Cardiac muscle cell (in vitro differentiated cells and primary cell): ENCODE results near the gene KMT2A. TPM values are rescaled to one million over a fixed set of nuclear protein-coding genes. Genes with fewer than 3 reads are reported as not detected.

ENCODE experiments used
- DNase-seq, 2 donors: peaks; one replicate each; pipeline versions ENCODE4 v3.0.0 to v3.0.0-alpha.2; 2010 to 2017; ENCODE audit warnings: low read depth in 1 of 2, low spot score in 1 of 2
- H3K27ac ChIP-seq: fragments of 200-600 bp; sonication (generic); 2 replicates; pipeline ENCODE4 v1.5.1; 2016
- H3K27me3 ChIP-seq: fragments of 200-600 bp; sonication (generic); 2 replicates; pipeline ENCODE4 v1.6.0; 2016; ENCODE audit warnings: control low read depth
- H3K36me3 ChIP-seq: fragments of 200-600 bp; sonication (generic); 2 replicates; pipeline ENCODE4 v1.5.1; 2016; ENCODE audit warnings: control low read depth
- H3K4me1 ChIP-seq: fragments of 200-600 bp; sonication (generic); 2 replicates; pipeline ENCODE4 v1.8.1; 2017; ENCODE audit warnings: low read depth, mild to moderate bottlenecking, mixed run types
- H3K4me3 ChIP-seq: fragments of 200-600 bp; sonication (generic); 2 replicates; pipeline ENCODE4 v1.5.1; 2016; ENCODE audit warnings: mild to moderate bottlenecking
- H3K9me3 ChIP-seq: fragments of 200-600 bp; sonication (generic); 2 replicates; pipeline ENCODE4 v1.5.1; 2017; ENCODE audit warnings: low read depth, mild to moderate bottlenecking, control low read depth
- polyA plus RNA-seq: library from polyadenylated mRNA; unstranded; fragments of >200 nt; fragmentation: Nextera tagmentation; extraction: Ambion mirVana; gene quantifications from 2 replicates; pipeline ENCODE4 v1.2.1, GENCODE V29; 2016
- total RNA-seq: library from RNA; depleted of rRNA; stranded (reverse); fragments of >200 nt; gene quantifications from 2 replicates; pipeline ENCODE4 v1.2.3, GENCODE V29; 2016
- TF ChIP-seq, protein P1 (sequence below): IDR thresholded peaks from 2 replicates; pipeline ENCODE4 v1.5.1; 2012; ENCODE audit warnings: low read depth, mild to moderate bottlenecking, low read length

Gene KMT2A
- total and polyA plus RNA-seq, 2 experiments from 2014 or later = 28.0 to 48.2 TPM

DNA sequence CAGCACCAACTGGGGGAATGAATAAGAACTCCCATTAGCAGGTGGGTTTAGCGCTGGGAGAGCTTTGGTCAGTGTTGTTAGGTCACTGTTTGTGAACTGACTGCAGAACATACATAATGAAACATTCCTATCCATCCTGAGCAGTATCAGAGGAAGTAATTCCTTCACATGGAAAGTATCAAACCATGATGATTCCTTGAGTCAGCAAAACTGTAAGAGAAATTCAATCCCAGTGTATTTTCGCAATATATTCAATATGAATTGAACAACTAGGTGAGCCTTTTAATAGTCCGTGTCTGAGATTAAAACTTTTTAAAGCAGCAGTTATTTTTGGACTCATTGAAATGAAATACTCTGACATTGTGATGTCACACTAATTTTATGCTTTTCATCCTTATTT, 48.1 kb downstream of the KMT2A start:
- no peak overlapping the region for H3K4me3 ChIP-seq
- H3K9me3 ChIP-seq = no peaks in the 10 kb centered on the region
- DNase-seq = no peak
- TF ChIP-seq, protein P1, sequence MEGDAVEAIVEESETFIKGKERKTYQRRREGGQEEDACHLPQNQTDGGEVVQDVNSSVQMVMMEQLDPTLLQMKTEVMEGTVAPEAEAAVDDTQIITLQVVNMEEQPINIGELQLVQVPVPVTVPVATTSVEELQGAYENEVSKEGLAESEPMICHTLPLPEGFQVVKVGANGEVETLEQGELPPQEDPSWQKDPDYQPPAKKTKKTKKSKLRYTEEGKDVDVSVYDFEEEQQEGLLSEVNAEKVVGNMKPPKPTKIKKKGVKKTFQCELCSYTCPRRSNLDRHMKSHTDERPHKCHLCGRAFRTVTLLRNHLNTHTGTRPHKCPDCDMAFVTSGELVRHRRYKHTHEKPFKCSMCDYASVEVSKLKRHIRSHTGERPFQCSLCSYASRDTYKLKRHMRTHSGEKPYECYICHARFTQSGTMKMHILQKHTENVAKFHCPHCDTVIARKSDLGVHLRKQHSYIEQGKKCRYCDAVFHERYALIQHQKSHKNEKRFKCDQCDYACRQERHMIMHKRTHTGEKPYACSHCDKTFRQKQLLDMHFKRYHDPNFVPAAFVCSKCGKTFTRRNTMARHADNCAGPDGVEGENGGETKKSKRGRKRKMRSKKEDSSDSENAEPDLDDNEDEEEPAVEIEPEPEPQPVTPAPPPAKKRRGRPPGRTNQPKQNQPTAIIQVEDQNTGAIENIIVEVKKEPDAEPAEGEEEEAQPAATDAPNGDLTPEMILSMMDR = no peak
- H3K36me3 ChIP-seq = peaks cover 64% of the 10 kb centered on the region
- H3K27ac ChIP-seq = no peak overlapping the region
- H3K27me3 ChIP-seq = no peaks in the 10 kb centered on the region
- H3K4me1 ChIP-seq = no peaks in the 10 kb centered on the region

DNA sequence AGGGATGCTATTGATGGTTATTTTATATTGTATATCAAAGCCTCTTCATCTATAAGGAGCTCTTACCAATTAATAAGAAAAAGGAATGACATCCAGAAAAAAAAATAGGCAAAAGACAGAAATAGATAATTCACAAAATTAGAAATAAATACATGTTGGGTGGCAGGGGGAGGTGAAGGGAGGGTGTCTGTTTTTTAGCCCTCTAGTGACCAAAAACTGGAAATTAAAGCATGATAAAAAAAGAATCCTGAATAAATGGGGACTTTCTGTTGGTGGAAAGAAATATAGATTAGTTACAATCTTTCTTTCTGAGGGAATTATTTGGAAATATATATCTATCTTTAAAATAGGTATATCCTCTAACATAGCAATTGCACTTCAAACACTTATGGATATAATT, 49.0 kb downstream of the KMT2A start:
- Histone ChIP-seq H3K27me3 (no peaks in the 10 kb centered on the region), H3K9me3 (no peaks in the 10 kb centered on the region), H3K4me3 (no peak overlapping the region), H3K4me1 (no peaks in the 10 kb centered on the region), H3K27ac (no peak overlapping the region), H3K36me3 (peaks cover 67% of the 10 kb centered on the region)
- peak in 1 of 2 donors; percentile 2 for DNase-seq
- TF ChIP-seq, protein P1 = peak; percentile 14

DNA sequence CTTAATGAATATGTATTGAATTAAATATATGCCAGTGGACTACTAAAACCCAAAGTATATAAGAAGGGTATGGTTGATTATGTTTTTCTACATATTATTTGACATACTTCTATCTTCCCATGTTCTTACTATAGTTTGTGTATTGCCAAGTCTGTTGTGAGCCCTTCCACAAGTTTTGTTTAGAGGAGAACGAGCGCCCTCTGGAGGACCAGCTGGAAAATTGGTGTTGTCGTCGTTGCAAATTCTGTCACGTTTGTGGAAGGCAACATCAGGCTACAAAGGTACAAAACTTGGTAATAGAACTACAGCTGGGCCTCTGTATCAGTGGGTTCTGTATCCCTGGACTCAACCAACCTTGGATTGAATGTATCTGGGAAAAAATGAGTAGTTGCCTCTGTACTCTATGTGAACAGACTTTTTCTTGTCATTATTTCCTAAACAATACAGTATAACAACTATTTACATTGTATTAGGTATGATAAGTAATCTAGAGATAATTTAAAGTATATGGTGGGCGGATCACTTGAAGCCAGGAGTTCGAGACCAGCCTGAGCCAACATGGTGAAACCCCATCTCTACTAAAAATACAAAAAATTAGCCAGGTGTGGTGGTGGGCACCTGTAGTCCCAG, 52.3 kb downstream of the KMT2A start:
- DNase-seq = peak; percentile 73 to 89
- H3K27ac ChIP-seq = peak overlapping the region; percentile 13
- TF ChIP-seq, protein P1 = peak; percentile 77
- no peaks in the 10 kb centered on the region for H3K4me1 ChIP-seq
- no peaks in the 10 kb centered on the region for H3K27me3 ChIP-seq
- H3K36me3 ChIP-seq = peaks cover 71% of the 10 kb centered on the region
- H3K4me3 ChIP-seq = no peak overlapping the region
- no peaks in the 10 kb centered on the region for H3K9me3 ChIP-seq

DNA sequence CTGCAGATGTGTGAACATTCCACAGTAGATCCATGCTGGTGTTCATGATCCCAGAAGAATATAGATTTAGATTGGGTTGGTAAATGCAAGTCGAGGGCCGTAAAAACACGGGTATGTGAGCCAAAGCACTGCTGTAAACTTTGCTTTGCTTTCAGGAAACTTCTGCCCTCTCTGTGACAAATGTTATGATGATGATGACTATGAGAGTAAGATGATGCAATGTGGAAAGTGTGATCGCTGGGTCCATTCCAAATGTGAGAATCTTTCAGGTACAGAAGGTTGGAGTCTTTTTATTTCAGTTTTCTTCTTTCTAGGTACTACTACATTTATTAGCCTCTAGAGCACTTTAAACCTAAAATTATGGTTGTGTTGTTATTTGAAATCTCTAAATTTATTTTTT, 54.7 kb downstream of the KMT2A start:
- peaks cover 74% of the 10 kb centered on the region for H3K36me3 ChIP-seq
- no peak overlapping the region for H3K27ac ChIP-seq
- H3K27me3 ChIP-seq = no peaks in the 10 kb centered on the region
- H3K4me1 ChIP-seq = no peaks in the 10 kb centered on the region
- no peaks in the 10 kb centered on the region for H3K9me3 ChIP-seq
- TF ChIP-seq, protein P1 = no peak
- H3K4me3 ChIP-seq = no peak overlapping the region
- DNase-seq = no peak

DNA sequence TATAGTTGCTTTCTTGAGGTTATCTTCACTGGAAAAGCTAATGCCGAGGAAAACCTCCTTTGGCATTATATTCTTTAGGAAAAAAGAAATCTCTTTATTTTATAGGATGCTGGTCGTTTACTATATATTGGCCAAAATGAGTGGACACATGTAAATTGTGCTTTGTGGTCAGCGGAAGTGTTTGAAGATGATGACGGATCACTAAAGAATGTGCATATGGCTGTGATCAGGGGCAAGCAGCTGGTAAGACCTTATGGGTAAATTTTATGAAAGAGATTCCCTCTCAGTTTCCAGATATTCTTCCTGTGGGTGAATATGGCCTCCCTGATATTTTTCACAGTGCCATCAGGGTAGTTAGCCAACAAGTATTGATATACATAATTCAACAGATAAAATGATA, 61.5 kb downstream of the KMT2A start:
- peaks cover 96% of the 10 kb centered on the region for H3K36me3 ChIP-seq
- H3K9me3 ChIP-seq = no peaks in the 10 kb centered on the region
- H3K4me3 ChIP-seq = no peak overlapping the region
- peak in 1 of 2 donors; percentile 51 for DNase-seq
- H3K4me1 ChIP-seq = no peaks in the 10 kb centered on the region
- no peak overlapping the region for H3K27ac ChIP-seq
- H3K27me3 ChIP-seq = no peaks in the 10 kb centered on the region
- TF ChIP-seq, protein P1 = no peak
